ENCODE data around the gene CCDC178.

The CCDC178 gene

GRCh38 chr18:32899819-32900218 lies 540.7 kb downstream of the CCDC178 start:
- TF ChIP-seq, protein P1, sequence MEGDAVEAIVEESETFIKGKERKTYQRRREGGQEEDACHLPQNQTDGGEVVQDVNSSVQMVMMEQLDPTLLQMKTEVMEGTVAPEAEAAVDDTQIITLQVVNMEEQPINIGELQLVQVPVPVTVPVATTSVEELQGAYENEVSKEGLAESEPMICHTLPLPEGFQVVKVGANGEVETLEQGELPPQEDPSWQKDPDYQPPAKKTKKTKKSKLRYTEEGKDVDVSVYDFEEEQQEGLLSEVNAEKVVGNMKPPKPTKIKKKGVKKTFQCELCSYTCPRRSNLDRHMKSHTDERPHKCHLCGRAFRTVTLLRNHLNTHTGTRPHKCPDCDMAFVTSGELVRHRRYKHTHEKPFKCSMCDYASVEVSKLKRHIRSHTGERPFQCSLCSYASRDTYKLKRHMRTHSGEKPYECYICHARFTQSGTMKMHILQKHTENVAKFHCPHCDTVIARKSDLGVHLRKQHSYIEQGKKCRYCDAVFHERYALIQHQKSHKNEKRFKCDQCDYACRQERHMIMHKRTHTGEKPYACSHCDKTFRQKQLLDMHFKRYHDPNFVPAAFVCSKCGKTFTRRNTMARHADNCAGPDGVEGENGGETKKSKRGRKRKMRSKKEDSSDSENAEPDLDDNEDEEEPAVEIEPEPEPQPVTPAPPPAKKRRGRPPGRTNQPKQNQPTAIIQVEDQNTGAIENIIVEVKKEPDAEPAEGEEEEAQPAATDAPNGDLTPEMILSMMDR (IDR thresholded peaks at IDR 0.05; ENCODE audit: extremely low read depth, insufficient read depth, missing control alignments) = no peak
- no peak for DNase-seq (ENCODE audit: low spot score)
- in situ Hi-C loops (cut with MboI; ENCODE audit: low pct_unique_long_range_greater_than_20kb, low sequenced_read_pairs, unreplicated experiment) = no loop called here

DNA sequence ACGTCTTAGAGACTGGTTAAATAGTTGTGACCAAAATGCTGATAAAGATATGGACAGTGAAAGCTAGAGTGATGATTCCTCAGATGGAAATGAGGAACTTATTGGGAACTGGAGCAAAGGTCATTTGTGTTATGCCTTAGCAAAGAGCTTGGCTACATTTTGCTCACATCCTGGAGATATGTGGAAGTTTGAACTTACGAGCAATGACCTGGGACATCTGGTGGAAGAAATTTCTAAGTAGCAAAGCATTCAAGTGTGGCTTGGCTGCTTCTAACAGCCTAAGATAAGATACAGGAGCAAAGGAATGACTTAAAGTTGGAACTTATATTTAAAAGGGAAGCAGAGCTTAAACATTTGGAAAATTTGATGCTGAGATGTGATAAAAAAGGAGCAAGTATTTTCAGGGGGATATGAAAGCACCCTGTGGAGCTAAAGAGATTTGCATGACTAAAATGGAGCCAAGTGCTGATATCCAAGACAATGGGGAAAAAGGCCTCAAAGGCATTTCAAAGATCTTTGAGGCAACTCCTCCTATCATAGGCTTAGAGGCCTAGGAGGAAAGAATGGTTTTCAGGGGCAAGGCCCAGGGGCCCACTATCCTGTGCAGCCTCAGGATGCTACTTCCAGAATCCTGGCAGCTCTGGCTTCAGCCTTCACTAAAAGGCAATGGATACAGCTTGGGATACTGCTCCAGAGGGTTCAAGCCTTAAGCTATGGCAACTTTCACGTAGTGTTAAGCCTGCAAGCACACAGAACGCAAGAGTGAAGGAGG lies 543.6 kb downstream of the CCDC178 start:
- TF ChIP-seq, protein P1 (IDR thresholded peaks at IDR 0.05; ENCODE audit: extremely low read depth, insufficient read depth, missing control alignments) = no peak
- DNase-seq (ENCODE audit: low spot score) = no peak
- in situ Hi-C loops (cut with MboI; ENCODE audit: low pct_unique_long_range_greater_than_20kb, low sequenced_read_pairs, unreplicated experiment) = no loop called here

- TF ChIP-seq, protein P1 (IDR thresholded peaks at IDR 0.05; ENCODE audit: extremely low read depth, insufficient read depth, missing control alignments) = no peak
- in situ Hi-C loops (cut with MboI; ENCODE audit: low pct_unique_long_range_greater_than_20kb, low sequenced_read_pairs, unreplicated experiment) = no loop called here
- DNase-seq (ENCODE audit: low spot score) = no peak
Measured at GRCh38 chr18:32893915-32894314, 546.6 kb downstream of the CCDC178 start.

- in situ Hi-C loops (cut with MboI; ENCODE audit: low pct_unique_long_range_greater_than_20kb, low sequenced_read_pairs, unreplicated experiment) = no loop called here
- TF ChIP-seq, protein P1 (IDR thresholded peaks at IDR 0.05; ENCODE audit: extremely low read depth, insufficient read depth, missing control alignments) = no peak
- no peak for DNase-seq (ENCODE audit: low spot score)
Measured at GRCh38 chr18:32891797-32892196, 548.7 kb downstream of the CCDC178 start.

- TF ChIP-seq, protein P1 (IDR thresholded peaks at IDR 0.05; ENCODE audit: extremely low read depth, insufficient read depth, missing control alignments) = no peak
- in situ Hi-C loops (cut with MboI; ENCODE audit: low pct_unique_long_range_greater_than_20kb, low sequenced_read_pairs, unreplicated experiment) = no loop called here
- no peak for DNase-seq (ENCODE audit: low spot score)
Measured at GRCh38 chr18:32891130-32891529, 549.4 kb downstream of the CCDC178 start.

GRCh38 chr18:32889615-32890593 lies 550.6 kb downstream of the CCDC178 start:
- TF ChIP-seq, protein P1 (IDR thresholded peaks at IDR 0.05; ENCODE audit: extremely low read depth, insufficient read depth, missing control alignments) = no peak
- in situ Hi-C loops (cut with MboI; ENCODE audit: low pct_unique_long_range_greater_than_20kb, low sequenced_read_pairs, unreplicated experiment) = no loop called here
- DNase-seq (ENCODE audit: low spot score) = no peak

All from GM13977 (cell line).